Endothelial cell of umbilical vein (primary cell): Measurements from ENCODE around the gene S100A11.

Experiments used
- JUN ChIP-seq: IDR thresholded peaks from 2 replicates; pipeline ENCODE4 v1.6.1; 2011; ENCODE audit warnings: borderline replicate concordance, low read depth; ENCODE audit not compliant: insufficient read length, insufficient read depth
- POLR2AphosphoS5 ChIP-seq: IDR thresholded peaks from 2 replicates; pipeline ENCODE4 v1.6.1; 2012; ENCODE audit warnings: low read depth, mild to moderate bottlenecking, control low read depth, low read length, moderate library complexity; ENCODE audit not compliant: insufficient read depth
- TF ChIP-seq, protein P1 (sequence below), 2 donors: IDR thresholded peaks; 1 replicate in 1 of 2; 2 replicates in 1 of 2; pipeline ENCODE4 v1.5.1; 2011; ENCODE audit warnings: low read length in 2 of 2, mild to moderate bottlenecking in 2 of 2, moderate library complexity in 2 of 2, control low read depth in 1 of 2, inconsistent platforms in 1 of 2, low read depth in 1 of 2; ENCODE audit not compliant: insufficient read depth in 1 of 2; ENCODE audit errors: extremely low read depth in 1 of 2
- TF ChIP-seq, protein P2 (sequence below): IDR thresholded peaks from 2 replicates; pipeline ENCODE4 v1.6.1; 2011; ENCODE audit not compliant: insufficient read depth, insufficient read length

GRCh38 chr1:151984313-151984956, 52.4 kb downstream of the S100A11 start:
- TF ChIP-seq, protein P1, sequence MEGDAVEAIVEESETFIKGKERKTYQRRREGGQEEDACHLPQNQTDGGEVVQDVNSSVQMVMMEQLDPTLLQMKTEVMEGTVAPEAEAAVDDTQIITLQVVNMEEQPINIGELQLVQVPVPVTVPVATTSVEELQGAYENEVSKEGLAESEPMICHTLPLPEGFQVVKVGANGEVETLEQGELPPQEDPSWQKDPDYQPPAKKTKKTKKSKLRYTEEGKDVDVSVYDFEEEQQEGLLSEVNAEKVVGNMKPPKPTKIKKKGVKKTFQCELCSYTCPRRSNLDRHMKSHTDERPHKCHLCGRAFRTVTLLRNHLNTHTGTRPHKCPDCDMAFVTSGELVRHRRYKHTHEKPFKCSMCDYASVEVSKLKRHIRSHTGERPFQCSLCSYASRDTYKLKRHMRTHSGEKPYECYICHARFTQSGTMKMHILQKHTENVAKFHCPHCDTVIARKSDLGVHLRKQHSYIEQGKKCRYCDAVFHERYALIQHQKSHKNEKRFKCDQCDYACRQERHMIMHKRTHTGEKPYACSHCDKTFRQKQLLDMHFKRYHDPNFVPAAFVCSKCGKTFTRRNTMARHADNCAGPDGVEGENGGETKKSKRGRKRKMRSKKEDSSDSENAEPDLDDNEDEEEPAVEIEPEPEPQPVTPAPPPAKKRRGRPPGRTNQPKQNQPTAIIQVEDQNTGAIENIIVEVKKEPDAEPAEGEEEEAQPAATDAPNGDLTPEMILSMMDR (IDR thresholded peaks at IDR 0.05; ENCODE audit: extremely low read depth in 1 of 2, insufficient read depth in 1 of 2, low read depth in 1 of 2, low read length in 2 of 2): no peak
- TF ChIP-seq JUN (no peak), POLR2AphosphoS5 (no peak)
- TF ChIP-seq, protein P2, sequence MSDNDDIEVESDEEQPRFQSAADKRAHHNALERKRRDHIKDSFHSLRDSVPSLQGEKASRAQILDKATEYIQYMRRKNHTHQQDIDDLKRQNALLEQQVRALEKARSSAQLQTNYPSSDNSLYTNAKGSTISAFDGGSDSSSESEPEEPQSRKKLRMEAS: no peak
